NOMO-1 treated with DMSO at 0.1 percent for 48 hours (cell line): ENCODE data around the gene MYCBPAP.
A peak's percentile ranks its signal among the peaks of the same experiment; 100 is the strongest.
"Not testable (repeated sequence)": the region's sequence is repeated elsewhere in the genome, so short reads cannot be mapped to it uniquely, and the experiment has no call there.

Source experiments
- DNase-seq: peaks from one replicate; lab custom pipeline; 2025; ENCODE audit not compliant: unreplicated experiment; lab: John Stamatoyannopoulos, UW

Gene MYCBPAP

DNA sequence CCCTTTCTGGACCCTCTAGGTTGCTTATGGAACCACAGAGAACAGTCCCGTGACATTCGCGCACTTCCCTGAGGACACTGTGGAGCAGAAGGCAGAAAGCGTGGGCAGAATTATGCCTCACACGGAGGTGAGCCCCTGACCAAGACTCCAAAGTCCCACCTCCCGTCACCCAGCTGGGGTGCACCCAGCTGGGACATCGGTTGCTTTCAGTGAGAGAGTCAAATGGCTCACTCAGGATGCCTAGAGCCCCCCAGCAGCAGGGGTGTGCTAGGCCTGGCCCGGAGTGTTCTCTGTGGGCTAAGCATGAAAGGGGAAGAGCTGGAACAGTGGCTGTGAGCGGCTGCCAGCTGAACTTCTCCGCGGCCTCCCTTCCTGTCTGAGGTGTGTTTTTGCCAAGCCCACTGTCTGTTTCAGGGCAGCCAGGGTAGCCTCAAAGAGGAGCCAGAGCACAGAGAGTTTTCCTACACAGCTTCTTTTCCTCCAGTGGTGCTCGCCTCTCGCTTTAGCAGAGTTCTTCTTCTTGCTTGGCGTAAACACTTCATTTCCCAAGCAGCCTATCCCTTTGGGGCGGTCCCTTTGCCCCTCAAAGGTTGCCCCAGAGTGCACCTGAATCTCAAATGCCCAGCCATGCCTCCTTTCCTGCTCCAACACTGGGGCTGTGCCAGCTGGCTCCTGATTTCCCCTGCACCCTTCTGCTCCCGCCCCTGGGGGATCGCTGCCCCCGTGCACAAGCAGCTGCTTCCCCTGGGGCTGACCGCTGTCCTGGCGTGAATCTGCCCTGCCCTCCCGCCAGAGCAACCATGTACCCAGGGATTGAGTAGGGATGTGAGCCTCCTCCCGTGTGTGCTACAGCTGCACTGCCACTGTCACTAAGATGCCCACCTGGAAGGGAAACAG, 37.0 kb upstream of the MYCBPAP start:
- DNase-seq = no peak

DNA sequence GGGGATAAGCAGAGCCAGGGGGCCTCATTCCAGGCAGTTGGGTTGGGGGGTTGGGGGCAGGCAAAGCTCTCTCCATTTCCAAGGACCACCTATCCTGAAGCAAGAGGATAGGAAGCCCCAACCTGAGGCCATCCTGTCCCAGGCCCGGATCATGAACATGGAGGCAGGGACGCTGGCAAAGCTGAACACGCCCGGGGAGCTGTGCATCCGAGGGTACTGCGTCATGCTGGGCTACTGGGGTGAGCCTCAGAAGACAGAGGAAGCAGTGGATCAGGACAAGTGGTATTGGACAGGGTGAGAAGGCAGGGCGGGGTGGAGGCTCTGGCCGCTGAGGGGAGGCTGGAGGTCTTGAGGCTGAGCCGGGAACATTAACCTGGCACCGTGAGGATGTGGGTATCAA, 36.0 kb upstream of the MYCBPAP start:
- no peak for DNase-seq

DNA sequence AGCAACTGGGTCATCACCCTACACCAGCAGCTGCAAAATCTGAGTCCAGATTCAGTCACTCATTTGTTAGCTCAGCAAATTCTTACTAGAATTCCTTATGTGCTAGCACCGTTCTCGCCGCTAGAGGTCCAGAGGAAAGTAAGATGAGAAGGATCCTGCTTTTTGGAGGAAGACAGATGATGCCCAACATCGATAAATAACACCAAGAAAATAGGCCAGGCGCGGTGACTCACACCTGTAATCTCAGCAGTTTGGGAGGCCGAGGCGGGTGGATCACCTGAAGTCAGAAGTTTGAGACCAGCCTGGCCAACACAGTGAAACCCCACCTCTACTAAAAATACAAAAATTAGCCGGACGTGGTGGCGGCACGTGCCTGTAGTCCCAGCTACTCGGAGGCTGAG, 35.5 kb upstream of the MYCBPAP start:
- DNase-seq = not testable (repeated sequence)

DNA sequence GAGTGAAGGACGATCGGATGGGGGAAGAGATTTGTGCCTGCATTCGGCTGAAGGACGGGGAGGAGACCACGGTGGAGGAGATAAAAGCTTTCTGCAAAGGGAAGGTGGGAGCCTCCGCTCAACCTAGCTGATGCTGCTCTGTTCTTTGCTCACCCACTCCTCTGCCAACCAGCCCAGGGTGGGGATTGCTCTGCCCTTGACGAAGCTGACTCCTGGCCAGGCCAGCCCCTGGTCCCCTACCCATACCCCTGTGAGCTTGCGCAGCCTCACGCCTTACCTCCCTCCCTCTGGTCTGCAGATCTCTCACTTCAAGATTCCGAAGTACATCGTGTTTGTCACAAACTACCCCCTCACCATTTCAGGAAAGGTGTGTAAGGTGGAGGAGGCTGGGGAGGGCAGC, 34.3 kb upstream of the MYCBPAP start:
- no peak for DNase-seq

DNA sequence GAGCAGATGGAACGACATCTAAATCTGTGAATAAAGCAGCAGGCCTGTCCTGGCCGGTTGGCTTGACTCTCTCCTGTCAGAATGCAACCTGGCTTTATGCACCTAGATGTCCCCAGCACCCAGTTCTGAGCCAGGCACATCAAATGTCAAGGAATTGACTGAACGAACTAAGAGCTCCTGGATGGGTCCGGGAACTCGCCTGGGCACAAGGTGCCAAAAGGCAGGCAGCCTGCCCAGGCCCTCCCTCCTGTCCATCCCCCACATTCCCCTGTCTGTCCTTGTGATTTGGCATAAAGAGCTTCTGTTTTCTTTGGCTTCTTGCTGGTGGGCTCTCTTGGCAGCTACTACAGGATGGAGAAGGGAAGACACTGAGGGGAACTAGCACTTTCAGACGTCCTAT, 33.7 kb upstream of the MYCBPAP start:
- no peak for DNase-seq

DNA sequence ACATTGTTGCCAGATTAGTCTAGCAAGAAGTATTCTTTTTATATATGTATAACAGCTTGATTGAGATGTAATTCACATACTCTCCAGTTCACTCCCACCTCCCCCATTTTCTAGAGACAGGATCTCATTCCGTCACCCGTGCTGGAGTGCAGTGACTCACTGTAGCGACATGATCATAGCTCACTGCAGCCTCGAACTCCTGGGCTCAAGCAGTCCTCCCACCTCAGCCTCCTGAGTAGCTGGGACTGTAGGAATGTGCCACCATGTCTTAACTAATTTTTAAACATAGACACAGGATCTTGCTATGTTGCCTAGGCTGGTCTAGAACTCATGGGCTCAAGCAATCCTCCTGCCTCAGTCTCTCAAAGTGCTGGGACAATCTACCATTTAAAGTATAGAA, 32.9 kb upstream of the MYCBPAP start:
- DNase-seq = no peak

DNA sequence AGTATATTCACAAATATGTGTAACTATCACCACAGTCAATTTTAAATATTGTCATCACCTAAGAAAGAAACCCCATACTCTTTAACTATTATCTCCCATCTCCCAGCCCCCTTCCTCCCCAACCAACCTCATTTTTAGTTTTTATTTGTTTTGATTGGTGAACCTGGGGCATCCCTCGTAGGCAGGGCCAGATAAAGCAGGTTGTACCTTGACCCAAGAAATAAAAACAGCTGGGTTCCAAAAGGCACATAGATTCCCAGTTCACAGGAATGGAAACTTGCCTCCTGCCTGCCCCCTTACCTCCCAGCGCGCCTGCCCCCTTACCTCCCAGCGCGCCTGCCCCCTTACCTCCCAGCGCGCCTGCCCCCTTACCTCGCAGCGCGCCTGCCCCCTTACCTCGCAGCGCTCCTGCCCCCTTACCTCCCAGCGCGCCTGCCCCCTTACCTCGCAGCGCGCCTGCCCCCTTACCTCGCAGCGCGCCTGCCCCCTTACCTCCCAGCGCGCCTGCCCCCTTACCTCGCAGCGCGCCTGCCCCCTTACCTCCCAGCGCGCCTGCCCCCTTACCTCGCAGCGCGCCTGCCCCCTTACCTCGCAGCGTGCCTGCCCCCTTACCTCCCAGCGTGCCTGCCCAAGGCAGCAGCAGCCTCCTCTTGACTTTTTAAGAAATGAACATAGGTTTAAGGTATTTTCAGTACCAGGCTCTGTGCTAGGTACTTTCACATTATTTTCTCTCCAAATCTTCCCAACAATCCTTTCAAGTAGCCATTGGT, 32.3 kb upstream of the MYCBPAP start:
- not testable (repeated sequence) for DNase-seq

DNA sequence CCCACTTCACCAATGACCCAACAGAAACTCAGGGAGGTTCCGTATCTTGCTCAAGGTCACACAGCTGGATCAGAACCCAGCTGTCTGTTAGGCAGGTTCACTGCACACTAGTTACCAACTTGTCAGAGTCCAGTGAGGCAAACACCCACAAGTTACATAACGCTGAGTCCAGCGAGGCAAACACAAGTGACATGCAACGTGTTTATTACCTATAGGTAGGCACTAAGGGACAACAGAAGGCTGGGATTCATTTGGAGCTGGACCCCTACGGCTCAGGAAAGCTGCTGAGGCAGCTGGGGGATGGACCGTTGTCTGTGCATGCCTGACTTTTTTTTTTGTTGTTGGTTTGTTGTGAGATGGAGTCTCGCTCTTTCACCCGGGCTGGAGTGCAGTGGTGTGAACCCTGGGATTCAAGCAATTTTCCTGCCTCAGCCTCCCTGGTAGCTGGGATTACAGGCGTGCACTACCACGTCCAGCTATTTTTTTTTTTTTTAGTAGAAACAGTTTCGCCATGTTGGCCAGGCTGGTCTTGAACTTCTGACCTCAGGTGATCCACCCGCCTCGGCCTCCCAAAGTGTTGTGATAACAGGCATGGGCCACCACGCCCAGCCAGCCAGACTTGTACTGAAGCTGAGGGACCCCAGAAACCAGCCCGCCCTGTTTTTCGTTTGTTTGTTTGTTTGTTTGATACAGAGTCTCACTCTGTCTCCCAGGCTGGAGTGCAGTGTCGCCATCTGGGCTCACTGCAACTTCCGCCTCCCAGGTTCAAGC, 31.5 kb upstream of the MYCBPAP start:
- no peak for DNase-seq

DNA sequence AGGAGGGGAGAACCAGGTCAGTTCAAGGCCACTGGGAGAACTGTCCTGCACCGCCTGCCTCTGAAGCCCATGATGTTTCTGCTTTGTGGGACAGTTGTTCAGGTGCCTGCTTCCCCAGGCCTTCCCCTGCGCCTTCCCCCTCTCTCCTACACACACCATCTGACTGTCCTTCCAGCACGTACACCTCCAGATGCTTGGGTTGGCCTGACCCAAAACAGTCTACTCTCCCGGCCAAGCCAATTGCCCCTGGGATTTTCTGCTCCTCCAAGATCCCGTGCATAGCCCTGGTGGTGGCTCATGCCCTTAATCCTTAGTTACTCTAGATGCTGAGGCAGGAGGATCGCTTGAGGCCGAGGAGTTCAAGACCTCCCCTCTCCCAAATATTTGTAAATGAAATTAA, 30.3 kb upstream of the MYCBPAP start:
- no peak for DNase-seq

DNA sequence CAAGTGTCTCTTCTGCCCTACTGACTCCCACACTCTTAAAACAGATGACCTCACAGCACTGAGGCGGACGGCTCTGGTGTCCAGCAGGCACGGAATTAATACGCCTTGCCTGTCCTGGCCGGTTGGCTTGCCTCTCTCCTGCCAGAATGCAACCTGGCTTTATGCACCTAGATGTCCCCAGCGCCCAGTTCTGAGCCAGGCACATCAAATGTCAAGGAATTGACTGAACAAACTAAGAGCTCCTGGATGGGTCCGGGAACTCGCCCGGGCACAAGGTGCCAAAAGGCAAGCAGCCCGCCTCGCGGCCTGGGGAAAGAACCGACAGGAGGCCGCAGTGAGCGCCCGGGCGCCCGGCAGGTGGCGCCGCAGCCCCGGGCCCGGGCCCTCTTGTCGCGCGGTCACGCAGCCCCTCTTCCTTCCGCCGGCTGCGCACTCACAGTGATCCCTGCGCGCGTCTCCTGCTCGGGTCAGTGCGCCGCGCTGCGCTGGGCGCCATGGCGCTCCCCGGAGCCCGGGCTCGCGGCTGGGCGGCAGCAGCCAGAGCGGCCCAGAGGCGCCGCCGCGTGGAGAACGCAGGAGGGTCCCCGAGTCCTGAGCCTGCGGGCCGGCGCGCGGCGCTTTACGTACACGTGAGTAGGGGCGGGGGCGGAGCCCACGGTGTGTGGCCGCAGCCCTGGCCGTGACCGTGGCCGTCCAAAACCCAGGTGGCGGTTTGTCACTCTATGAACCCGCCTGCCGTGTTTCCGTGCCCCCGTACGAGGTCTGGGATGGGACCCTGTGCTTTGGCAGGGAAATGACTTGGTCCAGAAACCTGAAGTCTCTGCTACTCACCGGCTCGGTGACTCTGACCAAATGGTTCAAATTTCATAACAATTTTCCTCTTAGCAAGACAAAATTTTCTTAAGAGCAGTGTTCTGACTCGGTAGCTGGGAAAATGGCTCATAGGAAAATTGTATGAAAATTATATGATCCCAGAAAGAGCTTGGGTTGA, 29.6 kb upstream of the MYCBPAP start, which contains the start of gene RSAD1:
TSS of gene RSAD1 (plus strand) at position 470 of the 991 bp plus-strand sequence. CDS start at position 495, 25 bp downstream.
- DNase-seq = peak; percentile 90

DNA sequence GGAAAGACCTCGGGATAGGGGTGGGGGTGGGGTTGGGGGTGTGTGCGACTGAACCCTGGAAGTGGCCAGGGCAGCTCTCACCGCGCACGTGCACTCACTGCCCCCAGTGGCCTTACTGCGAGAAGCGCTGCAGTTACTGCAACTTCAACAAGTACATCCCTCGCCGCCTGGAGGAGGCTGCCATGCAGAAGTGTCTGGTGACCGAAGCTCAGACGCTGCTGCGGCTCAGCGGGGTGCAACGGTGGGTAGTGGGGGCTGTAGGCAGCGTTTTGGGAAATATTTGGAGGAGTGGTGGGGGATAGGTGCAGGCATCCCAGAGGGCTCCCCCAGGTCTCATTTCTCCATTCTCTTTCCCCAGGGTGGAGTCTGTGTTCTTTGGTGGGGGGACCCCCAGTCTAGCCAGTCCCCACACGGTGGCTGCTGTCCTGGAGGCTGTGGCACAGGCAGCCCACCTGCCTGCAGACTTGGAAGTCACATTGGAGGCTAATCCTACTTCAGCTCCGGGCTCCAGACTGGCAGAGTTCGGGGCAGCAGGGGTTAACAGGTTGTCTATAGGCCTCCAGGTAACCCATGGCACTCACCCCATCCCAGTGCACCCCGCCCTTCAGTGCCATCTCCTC, 28.6 kb upstream of the MYCBPAP start:
- peak; percentile 85 for DNase-seq

DNA sequence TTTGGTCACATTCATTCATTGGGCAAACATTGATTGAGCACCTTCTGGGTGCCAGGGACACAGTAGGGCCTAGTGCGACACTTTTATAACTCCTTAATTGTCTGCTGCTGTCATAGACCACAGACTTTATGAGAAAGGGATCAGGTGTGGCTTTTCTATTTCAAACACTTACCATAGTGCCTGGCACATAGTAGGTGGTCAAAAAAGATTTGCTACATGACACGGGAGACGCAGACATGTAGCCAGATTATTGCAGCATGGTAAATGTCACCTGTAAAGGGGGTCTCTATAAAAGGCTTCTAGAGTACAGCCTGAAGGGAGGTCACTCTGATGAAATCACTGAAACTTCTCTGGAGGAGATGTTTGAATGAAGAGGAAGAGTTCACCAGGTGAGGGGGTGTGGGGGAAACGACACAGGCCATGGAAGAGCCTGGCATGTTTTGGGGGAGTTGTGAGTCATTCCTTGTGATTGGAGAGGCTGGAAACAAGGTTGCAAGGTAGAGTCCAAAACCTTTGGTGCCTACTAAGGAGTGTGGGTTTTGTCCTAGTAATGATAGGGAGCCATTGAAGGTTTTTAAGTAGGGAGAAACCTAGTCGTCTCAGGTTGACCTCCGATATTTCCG, 28.0 kb upstream of the MYCBPAP start:
- no peak for DNase-seq

DNA sequence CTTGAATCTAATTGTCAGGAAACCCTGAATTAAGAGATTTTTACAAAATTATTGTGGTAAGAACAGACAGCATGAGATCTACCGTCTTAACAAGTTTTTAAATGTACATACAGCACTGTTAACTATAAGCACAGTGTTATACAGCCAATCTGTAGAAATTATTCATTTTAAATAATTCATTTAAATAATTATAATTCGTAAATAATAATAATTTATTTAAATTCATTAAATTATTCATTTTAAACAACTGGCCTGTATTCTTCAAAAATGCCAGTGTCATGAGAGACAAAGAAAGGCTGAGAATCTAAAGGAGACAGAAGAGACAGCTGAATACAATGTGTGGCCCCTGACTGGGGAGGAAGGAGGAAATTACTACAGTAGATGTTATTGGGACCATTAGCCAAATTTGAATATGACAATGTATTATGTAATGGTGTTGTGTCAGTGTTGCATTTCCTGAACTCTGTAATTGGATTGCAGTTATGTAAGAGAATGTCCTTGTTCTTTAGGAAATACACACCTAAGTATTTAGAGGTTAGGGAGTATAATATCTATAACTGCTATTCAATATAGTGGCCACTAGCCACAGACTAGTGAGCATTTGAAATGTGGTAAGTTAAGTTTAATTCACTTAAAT, 27.3 kb upstream of the MYCBPAP start:
- peak; percentile 69 for DNase-seq

DNA sequence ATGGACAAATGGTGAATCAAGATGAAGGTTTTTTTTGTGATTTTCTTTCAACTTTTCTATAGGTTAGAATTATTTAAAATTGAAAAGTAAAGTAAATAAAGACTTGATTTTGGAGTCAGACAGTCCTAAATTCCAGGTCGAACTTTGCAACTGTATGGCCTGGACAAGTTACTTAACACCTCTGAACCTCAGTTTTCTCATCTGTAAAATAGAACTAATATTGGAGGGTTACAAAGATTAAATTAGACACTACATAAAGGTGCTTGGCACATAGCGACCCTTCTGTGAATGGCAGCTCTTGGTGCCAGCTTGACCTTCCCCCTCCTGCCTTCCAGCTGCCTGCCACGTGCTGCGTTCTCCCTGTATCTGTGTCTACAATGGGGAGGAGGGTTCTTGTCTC, 26.6 kb upstream of the MYCBPAP start:
- DNase-seq = no peak

DNA sequence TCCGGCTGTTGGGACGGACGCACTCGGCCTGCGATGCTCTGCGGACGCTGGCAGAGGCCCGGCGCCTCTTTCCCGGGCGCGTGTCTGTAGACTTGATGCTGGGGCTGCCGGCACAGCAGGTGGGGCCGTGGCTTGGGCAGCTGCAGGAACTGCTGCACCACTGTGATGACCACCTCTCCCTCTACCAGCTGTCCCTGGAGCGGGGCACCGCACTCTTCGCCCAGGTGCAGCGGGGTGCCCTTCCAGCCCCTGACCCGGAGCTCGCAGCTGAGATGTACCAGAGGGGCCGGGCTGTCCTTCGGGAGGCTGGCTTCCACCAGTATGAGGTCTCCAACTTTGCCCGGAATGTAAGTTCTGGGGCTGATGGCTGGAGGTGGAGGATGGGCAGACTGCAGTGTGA, 26.1 kb upstream of the MYCBPAP start:
- DNase-seq = no peak

DNA sequence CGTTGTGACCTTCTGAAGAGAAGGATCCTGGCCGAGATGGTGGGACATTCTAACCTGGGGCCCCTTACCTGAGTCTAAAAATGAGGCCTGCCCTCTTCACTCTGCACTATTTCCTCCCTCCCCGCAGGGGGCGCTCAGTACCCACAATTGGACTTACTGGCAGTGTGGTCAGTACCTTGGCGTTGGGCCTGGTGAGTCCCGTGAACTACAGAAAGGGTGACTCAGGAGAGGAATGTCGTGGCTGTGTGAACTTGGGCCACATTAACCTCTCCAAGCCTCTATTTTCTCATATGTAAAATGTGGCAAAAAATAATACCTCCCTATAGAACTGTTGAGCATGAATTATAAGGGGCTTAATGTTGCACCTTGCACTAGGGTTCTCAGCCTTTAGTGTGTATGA, 25.7 kb upstream of the MYCBPAP start:
- peak; percentile 71 for DNase-seq

DNA sequence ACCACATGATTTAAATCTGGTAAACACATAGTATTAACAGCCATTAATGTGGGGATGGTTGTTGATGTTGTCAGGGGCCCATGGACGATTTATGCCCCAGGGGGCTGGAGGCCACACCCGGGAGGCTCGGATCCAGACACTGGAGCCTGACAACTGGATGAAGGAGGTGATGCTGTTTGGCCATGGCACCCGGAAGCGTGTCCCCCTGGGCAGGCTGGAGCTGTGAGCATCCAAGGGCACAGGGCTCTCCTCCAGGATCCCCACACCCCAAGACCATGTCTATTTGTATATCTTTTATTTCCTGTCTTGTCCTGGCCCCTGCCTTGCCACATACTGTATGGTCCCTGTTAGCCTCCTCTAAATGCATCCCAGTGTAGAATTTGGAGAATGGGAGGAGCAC, 25.0 kb upstream of the MYCBPAP start:
- no peak for DNase-seq

DNA sequence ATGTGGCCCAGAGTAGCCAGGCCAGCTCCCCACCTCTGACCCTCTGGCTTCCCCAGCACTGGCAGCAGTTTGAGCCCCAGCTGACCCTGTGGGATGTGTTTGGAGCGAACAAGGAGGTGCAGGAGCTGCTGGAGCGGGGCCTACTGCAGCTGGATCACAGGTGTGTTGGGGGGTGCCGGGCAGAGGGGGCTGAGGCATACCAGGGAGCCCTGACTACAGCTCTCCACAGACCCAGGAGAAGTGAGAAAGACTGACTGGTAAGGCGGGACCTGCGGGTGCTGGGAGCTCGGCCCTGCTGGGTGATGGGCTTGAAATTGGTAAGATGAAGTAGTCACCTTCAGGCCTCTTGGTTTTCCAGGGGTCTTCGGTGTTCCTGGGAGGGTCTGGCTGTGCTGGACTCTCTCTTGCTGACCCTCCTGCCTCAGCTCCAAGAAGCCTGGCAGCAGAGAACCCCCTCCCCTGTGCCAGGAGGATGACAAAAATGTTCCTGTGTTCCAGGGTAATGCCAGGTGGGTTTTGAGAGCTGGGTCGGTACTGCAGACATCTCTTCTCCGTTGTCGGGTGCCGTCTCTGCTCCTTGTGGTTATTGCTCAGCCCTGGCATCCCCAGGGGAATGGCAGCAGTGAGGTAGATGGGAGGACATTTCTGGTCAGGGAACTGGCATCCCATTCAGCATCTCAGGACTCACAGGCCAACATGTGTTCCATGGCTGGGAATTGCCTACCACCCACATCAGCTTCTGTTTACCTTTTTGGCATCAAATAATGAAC, 23.7 kb upstream of the MYCBPAP start:
- DNase-seq = no peak
